IMR-90 (cell line): ENCODE data around the gene GPR32. TPM values are rescaled to one million over a fixed set of nuclear protein-coding genes. Genes with fewer than 3 reads are reported as not detected.

Experiments
- ATAC-seq: fragments of 200-7000 bp; cut with Tn5 transposase; 2 replicates; pipeline ENCODE4 v1.9.1; 2020; ENCODE audit warnings: low read depth, mild to moderate bottlenecking, moderate library complexity
- BruUV-seq: library from RNA; stranded (reverse); fragments of 400-500 nt; replicated peaks from 2 replicates; lab custom pipeline; 2021; lab: Mats Ljungman, UMichigan
- CTCF ChIA-PET: fragments of 300-600 bp; formaldehyde crosslinking; extraction: SDS; loops from one replicate; lab custom pipeline; 2021; ENCODE audit warnings: antibody characterized with exemption; lab: Yijun Ruan, JAX
- POLR2A ChIA-PET: fragments of 300-600 bp; sonication (Branson Sonifier 250); formaldehyde crosslinking; loops from one replicate; lab custom pipeline; 2022; ENCODE audit warnings: antibody characterized with exemption; ENCODE audit not compliant: unreplicated experiment; lab: Charles Lee
- DNase-seq: peaks from one replicate; pipeline ENCODE4 v3.0.0; 2013
- H2AFZ ChIP-seq: replicated peaks from 2 replicates; pipeline ENCODE3; 2013; ENCODE audit warnings: low read length, mild to moderate bottlenecking; ENCODE audit not compliant: poor library complexity
- H2AK5ac ChIP-seq: 2 replicates; pipeline ENCODE4 v1.6.1; 2013; ENCODE audit warnings: low read depth, low read length, inconsistent platforms
- H2AK9ac ChIP-seq: replicated peaks from 2 replicates; pipeline ENCODE3; 2013; ENCODE audit warnings: mild to moderate bottlenecking, low read depth, low read length, moderate library complexity; ENCODE audit not compliant: poor library complexity
- H2BK120ac ChIP-seq: 2 replicates; pipeline ENCODE4 v1.6.1; 2013; ENCODE audit warnings: low read depth, low read length, inconsistent platforms
- H2BK15ac ChIP-seq: 3 replicates; pipeline ENCODE4 v1.6.1; 2013; ENCODE audit warnings: low read depth, low read length, inconsistent platforms
- H2BK20ac ChIP-seq: 2 replicates; pipeline ENCODE4 v1.6.1; 2013; ENCODE audit warnings: low read depth, mild to moderate bottlenecking, inconsistent platforms, low read length, moderate library complexity
- H2BK5ac ChIP-seq: 2 replicates; pipeline ENCODE4 v1.6.1; 2013; ENCODE audit warnings: mild to moderate bottlenecking, low read depth, low read length, inconsistent platforms; ENCODE audit not compliant: poor library complexity, severe bottlenecking
- H3K14ac ChIP-seq: replicated peaks from 2 replicates; pipeline ENCODE4 v1.6.1; 2013; ENCODE audit warnings: low read depth, low read length, inconsistent platforms
- H3K18ac ChIP-seq: 2 replicates; pipeline ENCODE4 v1.6.1; 2013; ENCODE audit warnings: low read depth, low read length, control low read depth
- H3K23ac ChIP-seq: 2 replicates; pipeline ENCODE4 v1.6.1; 2013; ENCODE audit warnings: low read depth, low read length, inconsistent platforms
- H3K27ac ChIP-seq: 2 replicates; pipeline ENCODE4 v1.5.1; 2013; ENCODE audit warnings: mild to moderate bottlenecking, control low read depth, low read length; ENCODE audit not compliant: insufficient read depth
- H3K27me3 ChIP-seq: 2 replicates; pipeline ENCODE4 v1.6.1; 2013; ENCODE audit warnings: low read length; ENCODE audit not compliant: control insufficient read depth, insufficient read depth
- H3K36me3 ChIP-seq: 2 replicates; pipeline ENCODE4 v1.6.1; 2013; ENCODE audit warnings: low read length, mixed read lengths; ENCODE audit not compliant: control insufficient read depth, insufficient read depth
- H3K4ac ChIP-seq: 2 replicates; pipeline ENCODE4 v1.6.1; 2013; ENCODE audit warnings: low read depth, low read length, inconsistent platforms
- H3K4me1 ChIP-seq: 2 replicates; pipeline ENCODE4 v1.6.1; 2013; ENCODE audit warnings: low read length, mixed read lengths; ENCODE audit not compliant: control insufficient read depth, insufficient read depth
- H3K4me2 ChIP-seq: 2 replicates; pipeline ENCODE4 v1.6.1; 2013; ENCODE audit warnings: low read depth, mild to moderate bottlenecking, control low read depth, low read length, moderate library complexity
- H3K4me3 ChIP-seq: 2 replicates; pipeline ENCODE4 v1.5.1; 2013; ENCODE audit warnings: low read depth, mild to moderate bottlenecking, control low read depth, low read length, moderate library complexity; ENCODE audit not compliant: insufficient read depth
- H3K56ac ChIP-seq: 2 replicates; pipeline ENCODE4 v1.6.1; 2013; ENCODE audit warnings: low read length, inconsistent platforms; ENCODE audit not compliant: insufficient read depth; ENCODE audit errors: extremely low read depth
- H3K79me1 ChIP-seq, 2 experiments: 2 replicates each; pipeline ENCODE4 v1.6.1; 2013; ENCODE audit warnings: low read length in 2 of 2, inconsistent platforms in 1 of 2, low read depth in 1 of 2
- H3K9ac ChIP-seq: 2 replicates; pipeline ENCODE4 v1.6.1; 2013; ENCODE audit warnings: low read depth, low read length, control low read depth
- H3K9me1 ChIP-seq: 2 replicates; pipeline ENCODE4 v1.6.1; 2013; ENCODE audit warnings: low read length, inconsistent platforms; ENCODE audit not compliant: insufficient read depth
- H3K9me3 ChIP-seq: 2 replicates; pipeline ENCODE4 v1.6.1; 2013; ENCODE audit warnings: low read length; ENCODE audit not compliant: control insufficient read depth, insufficient read depth
- H4K20me1 ChIP-seq: 2 replicates; pipeline ENCODE4 v1.6.1; 2013; ENCODE audit warnings: low read length, inconsistent platforms; ENCODE audit not compliant: insufficient read depth
- H4K5ac ChIP-seq: 2 replicates; pipeline ENCODE4 v1.6.1; 2013; ENCODE audit warnings: mild to moderate bottlenecking, low read depth, low read length, control low read depth
- H4K8ac ChIP-seq, 2 experiments: 2 replicates each; pipeline ENCODE4 v1.6.1; 2013; ENCODE audit warnings: low read depth in 2 of 2, low read length in 2 of 2, control low read depth in 1 of 2, inconsistent platforms in 1 of 2
- H4K91ac ChIP-seq: 2 replicates; pipeline ENCODE4 v1.6.1; 2013; ENCODE audit warnings: low read depth, low read length, inconsistent platforms; ENCODE audit not compliant: insufficient read depth
- CHD1 ChIP-seq: IDR thresholded peaks from 2 replicates; pipeline ENCODE4 v1.6.1; 2012; ENCODE audit warnings: low read depth, low read length, improper control_type of control experiment
- NFE2L2 ChIP-seq: fragments of 150-350 bp; IDR thresholded peaks from 2 replicates; pipeline ENCODE4 v1.6.1; 2016; ENCODE audit warnings: low read depth, mild to moderate bottlenecking, low read length
- RAD21 ChIP-seq: IDR thresholded peaks from 2 replicates; pipeline ENCODE4 v1.6.1; 2012; ENCODE audit warnings: low read length, improper control_type of control experiment
- WGBS, 2 experiments: methylation state at CpG; one replicate each; pipeline versions ENCODE4 v1.1.5 to v1.1.7; 2013; ENCODE audit warnings: missing lambda C conversion rate in 2 of 2; ENCODE audit not compliant: insufficient read length in 1 of 2; ENCODE audit errors: extremely low coverage in 2 of 2; 5-methylcytosine and 5-hydroxymethylcytosine counted together
- dilution Hi-C: fragments of 300-500 bp; cut with HindIII; formaldehyde crosslinking; loops from one replicate; pipeline ENCODE4 v1.14.3; 2018; ENCODE audit warnings: low sequenced_read_pairs; ENCODE audit not compliant: unreplicated experiment
- in situ Hi-C: fragments of 300-500 bp; cut with MboI; formaldehyde crosslinking; loops from 3 replicates; pipeline ENCODE4 v1.14.3; 2019; ENCODE audit warnings: low sequenced_read_pairs, inconsistent platforms, mixed read lengths
- intact Hi-C: fragments of 100-400 bp; cut with micrococcal nuclease; formaldehyde crosslinking; loops from 2 replicates; pipeline ENCODE4 v1.10.0; 2022
- polyA plus RNA-seq, 3 experiments: library from polyadenylated mRNA; depleted of rRNA; stranded (reverse); fragments of >200 nt; gene quantifications; 2 replicates each; pipeline ENCODE4 v1.2.3, GENCODE V29; 2012; ENCODE audit warnings: low replicate concordance in 1 of 3
- total RNA-seq: library from RNA; depleted of rRNA; stranded (reverse); fragments of >200 nt; gene quantifications from 2 replicates; pipeline ENCODE4 v1.2.3, GENCODE V29; 2012

The GPR32 gene
- total and polyA plus RNA-seq, 2 of the 4 experiments (the other 2 are of a cell fraction): not detected

- Histone ChIP-seq H2BK120ac (no peak overlapping the region), H3K4me3 (no peak overlapping the region), H3K27ac (no peak overlapping the region), H3K27me3 (no peaks in the 10 kb centered on the region), H3K79me1 (peaks cover 12 to 18% of the 10 kb centered on the region in 2 experiments; a peak in 2 of 4 replicates), H3K9me1 (peaks cover 7% of the 10 kb centered on the region), H3K56ac (no peak overlapping the region), H4K20me1 (peaks cover 64% of the 10 kb centered on the region), H4K8ac (no peak overlapping the region), H3K18ac (no peak overlapping the region), H3K9me3 (no peaks in the 10 kb centered on the region), H3K4ac (no peak overlapping the region), H3K4me2 (no peak overlapping the region), H2AFZ (no peak overlapping the region), H2AK9ac (no peak overlapping the region), H4K91ac (no peak overlapping the region), H3K23ac (no peak overlapping the region), H2AK5ac (no peak overlapping the region), H2BK20ac (no peak overlapping the region), H3K9ac (no peak overlapping the region), H3K4me1 (no peaks in the 10 kb centered on the region), H3K36me3 (peaks cover 32% of the 10 kb centered on the region), H2BK5ac (no peak overlapping the region), H2BK15ac (no peak overlapping the region), H4K5ac (no peak overlapping the region), H3K14ac (no peak overlapping the region)
- CTCF ChIA-PET: no interaction called here
- no CpG with 5 or more reads among the region's 9 CpGs for WGBS, 2 experiments
- no TSS peak for BruUV-seq
- ATAC-seq (no peak), DNase-seq (no peak)
- intact Hi-C loops (no loop called here), in situ Hi-C loops (no loop called here), dilution Hi-C loops (no loop called here)
- TF ChIP-seq NFE2L2 (no peak), RAD21 (no peak), CHD1 (no peak)
- POLR2A ChIA-PET: no interaction called here
Observed at GRCh38 chr19:50796128-50796633, 25.9 kb downstream of the GPR32 start.
